HEK293 (cell line): ENCODE results near the gene KIF13A.

Source experiments
- CTCF ChIA-PET: fragments of 350-600 bp; formaldehyde crosslinking; extraction: SDS; loops from one replicate; lab custom pipeline; 2021; ENCODE audit warnings: antibody characterized with exemption; lab: Yijun Ruan, JAX
- POLR2A ChIA-PET: fragments of 300-600 bp; formaldehyde crosslinking; extraction: SDS; loops from one replicate; lab custom pipeline; 2020; ENCODE audit warnings: antibody characterized with exemption, inconsistent platforms; lab: Yijun Ruan, JAX
- H3K27ac ChIP-seq: fragments of 200-500 bp; sonication (Bioruptor generic); 2 replicates; pipeline ENCODE4 v1.5.1; 2014; ENCODE audit warnings: low read depth, low read length, control low read depth, inconsistent platforms; ENCODE audit errors: extremely low read depth
- H3K36me3 ChIP-seq, 2 experiments: fragments of 200-500 bp in 1 of 2; sonication (Bioruptor generic) in 1 of 2; 1 replicate in 1 of 2; 2 replicates in 1 of 2; pipeline ENCODE4 v1.5.1; 2014 to 2017; ENCODE audit warnings: inconsistent platforms in 2 of 2, low read length in 2 of 2; ENCODE audit not compliant: control insufficient read depth in 2 of 2, insufficient read depth in 1 of 2
- H3K4me1 ChIP-seq: fragments of 200-500 bp; sonication (Bioruptor generic); 2 replicates; pipeline ENCODE4 v1.5.1; 2014; ENCODE audit warnings: mild to moderate bottlenecking, low read length, inconsistent platforms; ENCODE audit not compliant: control insufficient read depth, insufficient read depth
- H3K4me3 ChIP-seq: 2 replicates; pipeline ENCODE4 v1.5.1; 2011; ENCODE audit warnings: low read depth, mild to moderate bottlenecking, control low read depth, low read length, moderate library complexity
- H3K9me3 ChIP-seq: fragments of 200-500 bp; sonication (Bioruptor generic); 2 replicates; pipeline ENCODE4 v1.5.1; 2014; ENCODE audit warnings: low read depth, low read length, inconsistent platforms; ENCODE audit not compliant: control insufficient read depth, insufficient read depth
- PRDM2 ChIP-seq: fragments of 450-650 bp; formaldehyde crosslinking; IDR thresholded peaks from 2 replicates; pipeline ENCODE4 v1.5.1; 2016; ENCODE audit warnings: missing biosample characterization, missing genetic modification characterization, borderline replicate concordance
- ZFP3 ChIP-seq: fragments of 450-650 bp; formaldehyde crosslinking; IDR thresholded peaks from 2 replicates; pipeline ENCODE4 v1.5.1; 2016; ENCODE audit warnings: low read depth, missing biosample characterization, missing genetic modification characterization
- ZNF311 ChIP-seq: fragments of 450-650 bp; formaldehyde crosslinking; IDR thresholded peaks from 2 replicates; pipeline ENCODE4 v1.5.1; 2017; ENCODE audit warnings: missing biosample characterization, missing genetic modification characterization, borderline replicate concordance
- ZNF391 ChIP-seq: fragments of 450-650 bp; formaldehyde crosslinking; IDR thresholded peaks from 2 replicates; pipeline ENCODE4 v1.5.1; 2016; ENCODE audit warnings: low read depth, missing biosample characterization, missing genetic modification characterization, borderline replicate concordance
- ZNF549 ChIP-seq: fragments of 450-650 bp; IDR thresholded peaks from 2 replicates; pipeline ENCODE4 v1.5.1; 2018; ENCODE audit warnings: missing biosample characterization, missing genetic modification characterization, mild to moderate bottlenecking, inconsistent platforms, moderate library complexity
- ZNF561 ChIP-seq: fragments of 450-650 bp; IDR thresholded peaks from 2 replicates; pipeline ENCODE4 v1.5.1; 2018; ENCODE audit warnings: missing biosample characterization, missing genetic modification characterization, borderline replicate concordance
- ZNF664 ChIP-seq: fragments of 450-650 bp; formaldehyde crosslinking; IDR thresholded peaks from 2 replicates; pipeline ENCODE4 v1.5.1; 2016; ENCODE audit warnings: missing biosample characterization, missing genetic modification characterization
- ZNF747 ChIP-seq: fragments of 450-650 bp; formaldehyde crosslinking; IDR thresholded peaks from 2 replicates; pipeline ENCODE4 v1.5.1; 2016; ENCODE audit warnings: missing biosample characterization, missing genetic modification characterization
- ZNF791 ChIP-seq: fragments of 450-650 bp; formaldehyde crosslinking; IDR thresholded peaks from 2 replicates; pipeline ENCODE4 v1.5.1; 2016; ENCODE audit warnings: missing biosample characterization, missing genetic modification characterization
- ZNF792 ChIP-seq: fragments of 450-650 bp; formaldehyde crosslinking; IDR thresholded peaks from 2 replicates; pipeline ENCODE4 v1.5.1; 2016; ENCODE audit warnings: missing biosample characterization, missing genetic modification characterization
- ZSCAN18 ChIP-seq: fragments of 450-650 bp; formaldehyde crosslinking; IDR thresholded peaks from 2 replicates; pipeline ENCODE4 v1.5.1; 2016; ENCODE audit warnings: missing biosample characterization, missing genetic modification characterization
- TF ChIP-seq, protein P1 (sequence below): fragments of 450-650 bp; formaldehyde crosslinking; IDR thresholded peaks from 2 replicates; pipeline ENCODE4 v1.5.1; 2016; ENCODE audit warnings: missing biosample characterization, missing genetic modification characterization

KIF13A gene

DNA sequence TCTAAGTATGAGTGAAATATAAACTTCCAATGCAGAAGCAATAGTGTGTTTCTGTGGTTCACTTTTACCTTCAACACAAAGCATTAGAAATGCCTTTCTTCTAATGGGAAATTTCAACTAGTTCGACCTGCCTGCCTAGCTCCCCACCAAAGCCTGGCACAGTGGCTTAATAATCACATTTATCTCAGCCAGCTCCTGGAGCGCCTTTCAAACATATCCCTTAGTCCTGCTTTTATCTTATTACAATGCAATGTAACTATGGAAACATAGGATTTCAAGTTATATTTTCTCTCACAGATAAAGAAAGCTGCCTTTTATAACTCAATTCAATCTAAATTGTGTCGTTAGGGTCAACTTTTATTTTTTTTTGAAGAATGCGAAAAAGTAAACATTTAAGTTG lies 53.7 kb downstream of the KIF13A start:
- H3K4me1 ChIP-seq: peaks cover 3% of the 10 kb centered on the region; the same call in 1 of the 2 replicates
- H3K4me3 ChIP-seq: no peak overlapping the region
- ChIA-PET CTCF (interaction anchor here (0.6 kb wide), 1 partner anchor 18 kb away, joined by 7 read pairs; no protein-coding TSS in a partner anchor), POLR2A (no interaction called here)
- no peak overlapping the region for H3K27ac ChIP-seq
- no peaks in the 10 kb centered on the region for H3K9me3 ChIP-seq
- TF ChIP-seq ZNF664 (tag by site-specific recombination) (no peak), ZNF791 (tag by site-specific recombination) (no peak), ZSCAN18 (tag by site-specific recombination) (no peak), ZNF747 (tag by site-specific recombination) (no peak), ZNF561 (tag by site-specific recombination) (no peak), ZNF792 (tag by site-specific recombination) (no peak), ZNF549 (tag by site-specific recombination) (no peak)
- TF ChIP-seq, protein P1, sequence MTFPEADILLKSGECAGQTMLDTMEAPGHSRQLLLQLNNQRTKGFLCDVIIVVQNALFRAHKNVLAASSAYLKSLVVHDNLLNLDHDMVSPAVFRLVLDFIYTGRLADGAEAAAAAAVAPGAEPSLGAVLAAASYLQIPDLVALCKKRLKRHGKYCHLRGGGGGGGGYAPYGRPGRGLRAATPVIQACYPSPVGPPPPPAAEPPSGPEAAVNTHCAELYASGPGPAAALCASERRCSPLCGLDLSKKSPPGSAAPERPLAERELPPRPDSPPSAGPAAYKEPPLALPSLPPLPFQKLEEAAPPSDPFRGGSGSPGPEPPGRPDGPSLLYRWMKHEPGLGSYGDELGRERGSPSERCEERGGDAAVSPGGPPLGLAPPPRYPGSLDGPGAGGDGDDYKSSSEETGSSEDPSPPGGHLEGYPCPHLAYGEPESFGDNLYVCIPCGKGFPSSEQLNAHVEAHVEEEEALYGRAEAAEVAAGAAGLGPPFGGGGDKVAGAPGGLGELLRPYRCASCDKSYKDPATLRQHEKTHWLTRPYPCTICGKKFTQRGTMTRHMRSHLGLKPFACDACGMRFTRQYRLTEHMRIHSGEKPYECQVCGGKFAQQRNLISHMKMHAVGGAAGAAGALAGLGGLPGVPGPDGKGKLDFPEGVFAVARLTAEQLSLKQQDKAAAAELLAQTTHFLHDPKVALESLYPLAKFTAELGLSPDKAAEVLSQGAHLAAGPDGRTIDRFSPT (tag by site-specific recombination): no peak
- no peaks in the 10 kb centered on the region for H3K36me3 ChIP-seq

DNA sequence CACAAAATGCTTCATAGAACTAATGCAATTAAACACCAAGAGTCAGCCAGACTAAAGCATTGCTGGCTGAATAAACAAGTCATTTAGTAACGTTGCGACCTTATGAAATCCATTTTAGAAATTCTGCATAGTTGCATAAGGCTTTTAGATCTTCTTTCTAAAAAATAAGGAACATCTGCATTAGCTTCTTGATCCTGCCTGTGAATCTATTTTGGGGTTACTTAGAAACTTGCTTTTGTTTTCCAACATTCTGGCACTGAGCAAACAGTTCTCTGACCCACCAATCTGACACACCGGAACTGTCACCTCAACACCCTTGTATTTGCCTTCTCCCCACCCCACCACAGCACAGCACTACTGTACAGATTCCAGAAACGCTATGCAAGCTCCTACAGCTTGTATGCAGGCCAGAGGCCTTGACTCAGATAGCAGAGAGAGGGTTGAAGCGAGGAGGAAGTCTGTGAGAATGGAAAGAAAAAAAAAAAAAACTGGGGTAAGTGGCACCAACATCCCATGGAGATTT lies 55.0 kb downstream of the KIF13A start:
- no peak for TF ChIP-seq ZNF391 (tag by site-specific recombination)
- no peak for TF ChIP-seq ZNF311 (tag by site-specific recombination)
- no peak for TF ChIP-seq ZFP3 (tag by site-specific recombination)
- no peak for TF ChIP-seq PRDM2 (tag by site-specific recombination)
- no peaks in the 10 kb centered on the region for H3K36me3 ChIP-seq
- H3K27ac ChIP-seq: no peak overlapping the region
- ChIA-PET POLR2A (no interaction called here), CTCF (no interaction called here)
- no peak overlapping the region for H3K4me3 ChIP-seq
- H3K4me1 ChIP-seq: peaks cover 3% of the 10 kb centered on the region; the same call in 1 of the 2 replicates
- H3K9me3 ChIP-seq: no peaks in the 10 kb centered on the region
